ENCODE measurements around the gene NAT16. TPM values are rescaled to one million over a fixed set of nuclear protein-coding genes. Genes with fewer than 3 reads are reported as not detected.
"Not testable (repeated sequence)": the region's sequence is repeated elsewhere in the genome, so short reads cannot be mapped to it uniquely, and the experiment has no call there.

NAT16 gene
- total and polyA plus RNA-seq, 2 experiments from 2014 or later, result 0.27 TPM; not detected in 1

- TF ChIP-seq CTCF (IDR thresholded peaks at IDR 0.05; ENCODE audit: low read depth, low read length), result no peak
- Histone ChIP-seq H3K27me3 (peaks cover 3% of the 10 kb centered on the region), H3K36me3 (no peaks in the 10 kb centered on the region), H3K4me3 (no peak overlapping the region), H3K4me1 (ENCODE audit: low read depth) (peaks cover 4% of the 10 kb centered on the region), H3K27ac (no peak overlapping the region), H3K9me3 (ENCODE audit: low read depth) (no peaks in the 10 kb centered on the region)
- peak in 1 of 2 donors; percentile 33 for DNase-seq (ENCODE audit: low read depth in 1 of 2, low spot score in 1 of 2)
Measured at GRCh38 chr7:101137651-101138212, 42.4 kb downstream of the NAT16 start.

- Histone ChIP-seq H3K27ac (no peak overlapping the region), H3K27me3 (no peaks in the 10 kb centered on the region), H3K4me3 (no peak overlapping the region), H3K9me3 (ENCODE audit: low read depth) (no peaks in the 10 kb centered on the region), H3K36me3 (no peaks in the 10 kb centered on the region), H3K4me1 (ENCODE audit: low read depth) (peaks cover 4% of the 10 kb centered on the region)
- peak in 1 of 2 donors; percentile 72 for DNase-seq (ENCODE audit: low read depth in 1 of 2, low spot score in 1 of 2)
- TF ChIP-seq CTCF (IDR thresholded peaks at IDR 0.05; ENCODE audit: low read depth, low read length), result no peak
Measured at GRCh38 chr7:101134399-101134980, 45.6 kb downstream of the NAT16 start.

- no peak overlapping the region for H3K4me3 ChIP-seq
- H3K27ac ChIP-seq, result no peak overlapping the region
- H3K4me1 ChIP-seq (ENCODE audit: low read depth), result peaks cover 4% of the 10 kb centered on the region
- no peaks in the 10 kb centered on the region for H3K27me3 ChIP-seq
- H3K9me3 ChIP-seq (ENCODE audit: low read depth), result no peaks in the 10 kb centered on the region
- no peak for TF ChIP-seq CTCF (IDR thresholded peaks at IDR 0.05; ENCODE audit: low read depth, low read length)
- H3K36me3 ChIP-seq, result no peaks in the 10 kb centered on the region
- DNase-seq (ENCODE audit: low read depth in 1 of 2, low spot score in 1 of 2), result peak in 1 of 2 donors; percentile 74
Measured at GRCh38 chr7:101133621-101134398, 46.3 kb downstream of the NAT16 start.

GRCh38 chr7:101132626-101133600, 47.2 kb downstream of the NAT16 start:
- H3K27me3 ChIP-seq; H3K27ac ChIP-seq; H3K4me3 ChIP-seq; H3K36me3 ChIP-seq; H3K9me3 ChIP-seq (ENCODE audit: low read depth); H3K4me1 ChIP-seq (ENCODE audit: low read depth): not testable (repeated sequence)
- peak in 1 of 2 donors; percentile 39 for DNase-seq (ENCODE audit: low read depth in 1 of 2, low spot score in 1 of 2)

GRCh38 chr7:101129603-101130117, 50.4 kb downstream of the NAT16 start:
- H3K27ac ChIP-seq, result no peak overlapping the region
- H3K27me3 ChIP-seq, result no peaks in the 10 kb centered on the region
- no peak for TF ChIP-seq CTCF (IDR thresholded peaks at IDR 0.05; ENCODE audit: low read depth, low read length)
- DNase-seq (ENCODE audit: low read depth in 1 of 2, low spot score in 1 of 2), result no peak
- H3K4me3 ChIP-seq, result no peak overlapping the region
- no peaks in the 10 kb centered on the region for H3K9me3 ChIP-seq (ENCODE audit: low read depth)
- no peaks in the 10 kb centered on the region for H3K36me3 ChIP-seq
- H3K4me1 ChIP-seq (ENCODE audit: low read depth), result peaks cover 12% of the 10 kb centered on the region

Data from cardiac muscle cell (in vitro differentiated cells and primary cell).